Sigmoid colon (tissue), 4 donors: ENCODE measurements around the gene OR52A5.
"Not testable (repeated sequence)": the region's sequence is repeated elsewhere in the genome, so short reads cannot be mapped to it uniquely, and the experiment has no call there.

Experiments used
- CTCF ChIP-seq, 4 experiments: fragments of 450-650 bp in 3 of 4; fragments of 200-600 bp in 1 of 4; IDR thresholded peaks; one replicate each; pipeline ENCODE4 v1.5.1; 2016 to 2019; ENCODE audit warnings: antibody characterized with exemption in 4 of 4, mild to moderate bottlenecking in 3 of 4, moderate library complexity in 2 of 4
- POLR2AphosphoS5 ChIP-seq, 4 donors: sonication (generic); formaldehyde crosslinking; IDR thresholded peaks; one replicate each; pipeline ENCODE4 v1.6.1; 2017; ENCODE audit warnings: antibody characterized with exemption in 4 of 4

- TF ChIP-seq CTCF, POLR2AphosphoS5 (IDR thresholded peaks at IDR 0.05): not testable (repeated sequence)
These were observed 22.1 kb upstream of the OR52A5 start for GRCh38 chr11:5160217-5160616.
